Activated T-cell treated with anti-CD3 and anti-CD28 coated beads for 24 hours (primary cell): ENCODE data around the gene THG1L.

Experiments
- DNase-seq: peaks from one replicate; pipeline ENCODE4 v3.0.0-alpha.2; 2020; ENCODE audit warnings: low read depth

The THG1L gene

GRCh38 chr5:157758706-157759105, 27.5 kb downstream of the THG1L start:
- no peak for DNase-seq

GRCh38 chr5:157761690-157762621, 30.7 kb downstream of the THG1L start:
- DNase-seq: no peak

GRCh38 chr5:157764531-157764930, 33.3 kb downstream of the THG1L start:
- no peak for DNase-seq

GRCh38 chr5:157766442-157766841, 35.2 kb downstream of the THG1L start:
- no peak for DNase-seq

GRCh38 chr5:157766902-157767301, 35.7 kb downstream of the THG1L start:
- DNase-seq: no peak

GRCh38 chr5:157767689-157768088, 36.5 kb downstream of the THG1L start:
- no peak for DNase-seq

- DNase-seq: no peak
Measured at GRCh38 chr5:157770665-157771064, 39.4 kb downstream of the THG1L start.

- no peak for DNase-seq
Measured at GRCh38 chr5:157772127-157772526, 40.9 kb downstream of the THG1L start.

GRCh38 chr5:157778121-157778805, 47.0 kb downstream of the THG1L start:
- DNase-seq: no peak

- no peak for DNase-seq
Measured at GRCh38 chr5:157779221-157779620, 48.0 kb downstream of the THG1L start.

- DNase-seq: no peak
Measured at GRCh38 chr5:157785801-157786200, 54.6 kb downstream of the THG1L start.
